Spleen (tissue), 11 donors: ENCODE data around the gene BID. TPM values are rescaled to one million over a fixed set of nuclear protein-coding genes. Genes with fewer than 3 reads are reported as not detected.
A peak's percentile ranks its signal among the peaks of the same experiment; 100 is the strongest.

ENCODE experiments used
- DNase-seq: peaks from one replicate; pipeline ENCODE4 v3.0.0-alpha.2; 2020
- H3K27ac ChIP-seq, 8 donors: fragments of 200-600 bp; sonication (generic) in 7 of 8; 1 replicate in 4 of 8; 2 replicates in 4 of 8; pipeline versions ENCODE4 v1.5.0 to v1.8.0; 2016 to 2021; ENCODE audit warnings: inconsistent platforms in 4 of 8, mild to moderate bottlenecking in 4 of 8, moderate library complexity in 1 of 8
- H3K27me3 ChIP-seq, 7 donors: fragments of 200-600 bp; sonication (generic) in 6 of 7; replicated peaks in 1 of 7; 1 replicate in 4 of 7; 2 replicates in 3 of 7; pipeline versions ENCODE4 v1.5.0 to v1.8.0; 2016 to 2021; ENCODE audit warnings: inconsistent platforms in 3 of 7, mild to moderate bottlenecking in 1 of 7
- H3K36me3 ChIP-seq, 6 donors: fragments of 200-600 bp; sonication (generic) in 5 of 6; 1 replicate in 4 of 6; 2 replicates in 2 of 6; pipeline versions ENCODE4 v1.5.0 to v1.8.0; 2016 to 2021; ENCODE audit warnings: inconsistent platforms in 2 of 6
- H3K4me1 ChIP-seq, 6 donors: fragments of 200-600 bp; sonication (generic) in 5 of 6; 1 replicate in 3 of 6; 2 replicates in 3 of 6; pipeline versions ENCODE4 v1.5.0 to v1.8.0; 2016 to 2021; ENCODE audit warnings: inconsistent platforms in 3 of 6
- H3K4me3 ChIP-seq, 8 donors: fragments of 200-600 bp; sonication (generic) in 7 of 8; 1 replicate in 4 of 8; 2 replicates in 4 of 8; pipeline versions ENCODE4 v1.5.0 to v1.8.0; 2016 to 2021; ENCODE audit warnings: inconsistent platforms in 4 of 8, mild to moderate bottlenecking in 4 of 8, moderate library complexity in 2 of 8
- H3K9me3 ChIP-seq, 8 donors: fragments of 200-600 bp; sonication (generic) in 7 of 8; 1 replicate in 4 of 8; 2 replicates in 4 of 8; pipeline versions ENCODE4 v1.5.0 to v1.8.0; 2016 to 2021; ENCODE audit warnings: inconsistent platforms in 4 of 8
- CTCF ChIP-seq, 11 experiments: fragments of 200-600 bp in 7 of 11; fragments of 450-650 bp in 4 of 11; sonication (generic) in 4 of 11; IDR thresholded peaks in 8 of 11; conservative IDR thresholded peaks in 3 of 11; 1 replicate in 7 of 11; 2 replicates in 4 of 11; pipeline versions ENCODE4 v1.4.0 to v1.8.0; 2016 to 2021; ENCODE audit warnings: antibody characterized with exemption in 11 of 11, inconsistent platforms in 4 of 11, mild to moderate bottlenecking in 1 of 11
- POLR2A ChIP-seq, 3 donors: fragments of 450-650 bp; IDR thresholded peaks; one replicate each; pipeline ENCODE4 v1.5.1; 2017; ENCODE audit warnings: antibody characterized with exemption in 3 of 3, mild to moderate bottlenecking in 1 of 3
- POLR2AphosphoS5 ChIP-seq, 3 donors: sonication (generic); formaldehyde crosslinking; IDR thresholded peaks; one replicate each; pipeline ENCODE4 v1.5.1; 2017; ENCODE audit warnings: antibody characterized with exemption in 3 of 3
- WGBS, 5 donors: extraction: QIAGEN DNeasy Blood & Tissue Kit in 3 of 5; methylation state at CpG; one replicate each; pipeline versions ENCODE4 v1.1.5 to v1.1.7; 2013 to 2018; 5-methylcytosine and 5-hydroxymethylcytosine counted together
- intact Hi-C: fragments of 100-400 bp; cut with DNase I; formaldehyde crosslinking; loops from one replicate; pipeline ENCODE4 v1.15.0; 2023; ENCODE audit warnings: low total_unique reads
- polyA plus RNA-seq, 3 donors: library from polyadenylated mRNA; stranded (reverse); fragments of 200-250 nt; gene quantifications; one replicate each; pipeline ENCODE4 v1.2.1, GENCODE V29; 2013
- total RNA-seq, 7 donors: library from RNA; depleted of rRNA in 3 of 7; stranded (reverse); fragments of >200 nt in 3 of 7; fragmentation: NEBNext Ultra II Directional in 4 of 7; extraction: Animal tissue kit (Norgen Biotek cat#: 25700) in 4 of 7; gene quantifications; one replicate each; pipeline versions ENCODE4 v1.1.0 to v1.2.1, GENCODE V29; 2016 to 2021
- donor health status: healthy with polysubstance abuse.
- donor health status: DM: no; HTN: no; CAD: no; lungs with moderate emphysema.
- donor health status: DM: no; HTN: no; CAD: no.
- donor health status: Bipolar disorder and iron deficiency.
- donor health status: healthy.
- donor health status: DM: no; HTN: no; CAD: no.
- donor health status: DM: yes; HTN: yes; CAD: no.

Gene BID
- total and polyA plus RNA-seq, 10 donors, result 37.7 to 73.4 (median 49.3) TPM

GRCh38 chr22:17741866-17742526 lies 32.3 kb downstream of the BID start:
- Histone ChIP-seq H3K27ac (peak overlapping the region in 1 of 8 donors; percentile 10), H3K4me1 (peaks cover 0 to 16% (median 4%) of the 10 kb centered on the region in 6 donors), H3K9me3 (no peaks in the 10 kb centered on the region), H3K36me3 (peaks cover 0 to 93% (median 50%) of the 10 kb centered on the region in 6 donors), H3K27me3 (no peaks in the 10 kb centered on the region), H3K4me3 (no peak overlapping the region)
- intact Hi-C loops, result loop anchor here (10.0 kb wide), 2 partner anchors 53 to 333 kb away; partner anchors contain the start of gene PEX26
- TF ChIP-seq POLR2A (IDR thresholded peaks at IDR 0.05), result no peak
- TF ChIP-seq CTCF (IDR thresholded peaks at IDR 0.05 in 8 of 11, conservative IDR thresholded peaks at IDR 0.05 in 3 of 11), result no peak
- no peak for TF ChIP-seq POLR2AphosphoS5 (IDR thresholded peaks at IDR 0.05)
- DNase-seq, result no peak
- 74 to 79% (median 76%) methylated on average over 17 to 18 of the region's 18 CpGs for WGBS, 5 donors

GRCh38 chr22:17739196-17739975 lies 34.9 kb downstream of the BID start:
- WGBS, 5 donors, result 91 to 97% (median 94%) methylated on average over 22 to 36 of the region's 36 CpGs
- Histone ChIP-seq H3K36me3 (peaks cover 5 to 98% (median 65%) of the 10 kb centered on the region in 6 donors), H3K9me3 (no peaks in the 10 kb centered on the region), H3K4me3 (no peak overlapping the region), H3K27ac (no peak overlapping the region), H3K27me3 (no peaks in the 10 kb centered on the region), H3K4me1 (peaks cover 0 to 24% (median 5%) of the 10 kb centered on the region in 6 donors)
- TF ChIP-seq POLR2AphosphoS5 (IDR thresholded peaks at IDR 0.05) (peak in 1 of 3 donors; percentile 49), CTCF (IDR thresholded peaks at IDR 0.05 in 8 of 11, conservative IDR thresholded peaks at IDR 0.05 in 3 of 11) (no peak)
- intact Hi-C loops, result no loop called here
- no peak for DNase-seq

- intact Hi-C loops, result no loop called here
- Histone ChIP-seq H3K4me3 (no peak overlapping the region), H3K36me3 (peaks cover 8 to 98% (median 62%) of the 10 kb centered on the region in 6 donors), H3K27ac (no peak overlapping the region), H3K4me1 (peaks cover 0 to 24% (median 5%) of the 10 kb centered on the region in 6 donors), H3K9me3 (no peaks in the 10 kb centered on the region), H3K27me3 (no peaks in the 10 kb centered on the region)
- 91 to 99% (median 93%) methylated on average over 21 of the region's 21 CpGs for WGBS, 5 donors
- DNase-seq, result no peak
- TF ChIP-seq POLR2AphosphoS5 (IDR thresholded peaks at IDR 0.05) (peak in 1 of 3 donors; percentile 24), POLR2A (IDR thresholded peaks at IDR 0.05) (no peak)
Observed at GRCh38 chr22:17738386-17739128, 35.7 kb downstream of the BID start.

- Histone ChIP-seq H3K27ac (peak overlapping the region in 2 of 8 donors; percentile 15 to 36), H3K4me1 (peaks cover 0 to 15% (median 0%) of the 10 kb centered on the region in 6 donors), H3K36me3 (peaks cover 8 to 100% (median 71%) of the 10 kb centered on the region in 6 donors), H3K4me3 (no peak overlapping the region), H3K27me3 (no peaks in the 10 kb centered on the region), H3K9me3 (no peaks in the 10 kb centered on the region)
- 23 to 38% (median 28%) methylated on average over 4 of the region's 4 CpGs for WGBS, 5 donors
- intact Hi-C loops, result no loop called here
- no peak for TF ChIP-seq CTCF (IDR thresholded peaks at IDR 0.05 in 8 of 11, conservative IDR thresholded peaks at IDR 0.05 in 3 of 11)
- TF ChIP-seq POLR2A (IDR thresholded peaks at IDR 0.05), result no peak
- no peak for TF ChIP-seq POLR2AphosphoS5 (IDR thresholded peaks at IDR 0.05)
- DNase-seq, result no peak
Observed at GRCh38 chr22:17734187-17734586, 40.1 kb downstream of the BID start.
